ENCODE data around the gene ZBTB38.
A peak's percentile ranks its signal among the peaks of the same experiment; 100 is the strongest.

Gene ZBTB38

DNA sequence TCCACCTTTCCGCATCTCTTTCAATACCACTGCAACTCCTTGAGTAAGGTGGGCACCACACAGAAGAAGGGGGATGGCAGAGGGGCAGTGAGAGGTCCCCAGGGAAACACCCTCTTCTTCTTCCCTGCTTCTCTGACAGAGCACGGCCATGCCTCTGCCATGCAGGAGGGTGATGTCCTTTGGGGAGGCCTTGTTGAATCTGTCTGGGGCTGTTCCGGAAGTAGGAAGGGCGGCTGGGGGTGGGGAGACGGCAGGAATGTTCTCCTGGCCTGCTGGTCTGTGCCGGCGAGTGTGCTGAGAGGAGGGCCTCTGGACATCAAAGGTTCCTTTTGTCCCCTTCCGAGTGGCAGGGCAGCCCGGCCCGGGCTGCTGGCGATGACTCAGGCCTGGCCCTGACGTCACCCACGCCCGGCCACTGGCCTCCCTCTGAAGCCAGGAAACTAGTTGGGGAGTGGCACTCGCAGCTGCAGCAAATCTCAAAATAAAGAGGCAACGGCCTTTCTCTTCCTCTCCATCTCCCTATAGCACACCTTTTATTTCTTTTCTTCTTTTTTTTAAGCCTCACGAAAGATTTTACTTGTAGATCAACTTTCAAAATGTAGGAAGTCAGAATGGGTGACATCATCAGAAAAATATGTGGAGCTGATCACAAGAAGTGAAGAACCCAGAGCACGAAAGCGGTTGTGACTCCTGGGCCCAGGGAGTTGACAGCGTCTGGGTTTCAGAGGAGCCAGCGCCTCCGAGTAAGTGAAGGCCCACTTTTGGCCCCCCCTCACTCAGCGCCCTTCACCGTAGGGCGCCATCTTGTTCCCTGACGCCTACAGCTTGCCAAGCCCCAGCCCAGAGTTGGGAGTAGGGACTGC, at the start of gene ZBTB38:
Gene ZBTB38 (plus strand): TSS at position 443 of the 863 bp plus-strand sequence. CDS start 73,885 bp downstream, outside the sequence.
- DNase-seq, result peak; percentile 65

DNA sequence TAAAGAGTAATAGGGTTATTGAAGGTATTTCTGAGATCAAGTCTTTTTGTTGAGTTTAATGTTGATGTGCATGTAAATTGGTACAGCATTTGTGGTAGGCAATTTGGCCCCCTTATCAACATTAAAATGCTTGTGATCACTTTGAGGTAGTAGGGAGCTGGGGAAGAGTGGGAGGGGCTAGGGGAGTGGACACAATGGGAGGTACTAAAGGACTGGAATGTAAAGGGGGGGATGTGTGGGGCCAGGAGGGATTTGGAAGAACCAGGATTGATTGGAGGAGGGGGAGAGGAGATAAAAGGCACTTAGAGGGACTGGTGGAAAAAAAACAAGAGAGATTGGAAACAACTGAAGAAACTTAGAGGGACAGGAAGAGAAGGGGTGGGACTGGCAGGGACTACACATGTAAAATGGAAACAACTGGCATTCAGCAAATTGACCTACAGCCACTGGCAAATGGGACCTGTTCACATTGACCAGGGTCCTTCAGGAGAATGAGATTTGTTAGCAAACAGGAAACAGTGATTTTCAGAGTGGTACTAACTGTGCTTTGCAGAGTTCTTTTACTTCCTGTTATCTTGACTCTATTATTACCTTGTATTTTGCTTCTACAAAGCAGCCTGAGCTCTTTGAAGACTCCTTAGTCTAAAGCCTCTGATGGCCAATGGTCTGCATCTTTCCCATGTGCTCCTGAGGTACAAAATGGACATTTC, 47.8 kb upstream of the ZBTB38 start:
- no peak for DNase-seq

DNA sequence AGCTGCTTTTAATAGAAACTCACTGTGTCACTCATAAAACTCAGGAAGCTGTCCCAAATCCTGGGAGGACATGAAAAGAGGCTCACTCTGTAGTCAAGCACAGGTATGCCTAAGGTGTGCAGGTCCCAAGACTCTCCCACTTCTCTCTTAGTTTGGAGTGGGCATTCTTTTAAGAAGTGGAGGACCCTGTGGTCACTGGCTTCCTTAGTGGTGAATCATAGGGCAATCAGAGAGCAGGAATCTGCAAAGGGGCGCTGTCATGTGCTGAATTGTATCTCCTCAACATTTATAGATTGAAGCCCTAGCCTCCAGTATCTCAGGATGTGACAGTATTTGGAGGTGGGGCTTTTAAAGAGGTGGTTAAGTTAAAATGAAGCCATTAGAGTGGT, 47.2 kb upstream of the ZBTB38 start:
- no peak for DNase-seq

DNA sequence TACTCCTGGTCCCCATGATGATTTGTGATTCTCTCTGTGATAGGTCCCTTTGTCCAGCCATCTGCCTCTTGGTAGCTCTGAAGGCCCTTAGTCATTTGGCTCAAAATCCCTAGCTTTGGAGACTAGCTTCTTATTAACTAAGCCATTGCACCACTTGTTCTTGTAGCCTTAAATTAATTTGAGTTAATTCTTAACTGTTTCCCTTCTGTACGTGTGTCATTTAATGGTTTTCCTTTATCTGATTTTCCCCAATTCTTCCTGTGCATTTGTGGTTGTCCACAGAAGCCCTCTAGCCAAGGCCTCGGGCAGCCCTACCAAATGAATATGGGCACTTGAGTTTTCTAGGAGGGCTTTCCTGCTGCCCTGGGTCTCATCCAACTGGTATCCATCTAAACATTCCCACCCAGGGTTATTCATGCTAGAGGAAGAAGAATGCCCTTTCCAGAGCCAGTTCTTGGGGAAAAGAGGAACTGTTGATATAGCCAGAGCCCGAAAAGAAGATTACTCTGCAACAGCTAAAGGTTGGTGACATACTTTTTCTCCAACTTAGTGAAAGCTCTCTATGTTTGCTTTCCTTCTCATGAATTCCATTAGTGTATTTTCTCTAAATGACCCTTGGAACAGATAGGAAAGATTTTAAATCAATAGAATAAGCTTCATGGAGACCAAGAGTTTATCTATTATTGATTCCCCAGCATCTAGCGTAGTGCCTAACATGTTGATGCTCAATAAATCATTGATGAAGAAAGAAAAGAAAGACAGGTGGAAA, 44.2 kb upstream of the ZBTB38 start:
- no peak for DNase-seq

- no peak for DNase-seq
These were observed 42.2 kb upstream of the ZBTB38 start for GRCh38 chr3:141326123-141326522.

DNA sequence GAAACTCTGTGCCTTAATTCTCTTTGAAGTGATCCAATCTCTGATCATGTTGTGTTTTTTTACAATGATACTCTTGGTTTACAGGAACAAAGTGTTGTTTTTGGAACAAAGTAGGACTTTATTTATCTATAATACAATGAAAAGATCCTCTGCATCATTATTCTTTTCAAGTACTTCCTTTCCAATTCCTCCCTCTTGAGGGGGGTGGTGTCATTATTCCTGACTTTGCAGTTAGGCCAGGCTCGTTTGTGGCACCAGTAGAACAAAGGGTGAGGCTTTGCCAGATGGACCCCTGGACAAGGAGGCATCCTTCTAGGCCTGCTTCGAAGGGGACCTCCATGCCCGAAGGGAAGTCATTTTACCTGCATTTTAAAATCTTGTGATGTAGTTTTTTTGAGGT, 41.7 kb upstream of the ZBTB38 start:
- DNase-seq, result no peak

DNA sequence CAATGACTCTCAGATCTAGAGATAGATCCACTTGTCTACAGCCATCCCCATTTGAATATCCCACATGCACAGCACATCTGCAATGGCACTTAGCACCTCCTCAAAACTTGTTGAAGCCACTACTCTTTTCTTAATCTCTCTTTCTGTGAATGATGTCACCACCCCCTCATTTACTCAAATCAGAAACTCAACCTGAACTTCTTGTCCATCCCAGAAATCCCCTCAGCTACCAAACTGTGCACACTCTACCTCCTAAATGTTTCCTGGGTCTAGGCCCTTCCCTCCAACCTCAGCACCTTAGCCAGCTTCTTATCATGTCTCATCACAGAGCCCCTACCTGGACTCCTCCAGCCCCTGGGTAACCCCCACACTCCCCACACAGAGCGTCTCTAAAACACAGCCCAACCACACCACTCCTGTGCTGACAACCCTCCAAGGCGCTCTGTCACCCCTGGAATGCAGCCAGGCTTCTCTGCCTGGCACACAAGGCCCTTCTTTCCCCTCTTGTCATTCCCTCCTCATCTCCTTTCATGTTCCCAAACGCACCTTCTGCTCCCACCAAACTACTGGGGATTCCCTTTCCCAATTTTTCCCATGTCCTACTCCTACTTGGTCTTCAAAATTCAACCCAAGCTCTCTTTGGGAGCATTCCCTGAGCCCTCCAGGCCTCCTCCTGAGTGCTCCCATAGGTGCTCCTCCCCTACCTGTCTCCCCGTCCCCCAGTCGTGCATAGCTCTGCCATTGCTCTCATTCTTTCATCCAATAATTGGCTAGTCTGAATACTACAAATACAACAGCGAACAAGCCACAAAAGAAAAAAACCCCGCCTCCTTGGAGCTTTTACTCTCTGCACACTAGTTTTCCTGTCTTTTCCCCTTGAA, 39.8 kb upstream of the ZBTB38 start:
- DNase-seq, result no peak

DNA sequence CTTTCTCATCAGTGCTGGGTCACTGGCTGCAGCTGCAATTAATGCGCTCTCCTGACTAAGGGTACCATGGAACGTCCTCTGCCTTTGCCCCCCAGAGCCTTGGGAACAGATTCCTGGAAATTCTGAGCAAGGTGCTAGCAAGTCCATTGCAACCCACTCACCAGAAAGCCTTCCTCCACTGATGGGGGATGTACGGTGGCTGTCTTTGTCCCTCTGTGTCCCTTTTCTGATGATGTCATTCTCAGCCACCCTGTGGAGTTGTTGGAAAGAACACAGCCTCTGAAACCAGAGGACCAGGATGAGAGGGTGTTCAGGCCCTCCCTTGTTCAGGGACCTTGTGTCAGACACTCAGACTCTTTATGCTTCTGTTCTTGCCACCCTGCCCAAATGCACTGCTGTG, 38.1 kb upstream of the ZBTB38 start:
- DNase-seq, result no peak

- no peak for DNase-seq
These were observed 37.5 kb upstream of the ZBTB38 start for GRCh38 chr3:141330718-141331376.

- no peak for DNase-seq
These were observed 36.7 kb upstream of the ZBTB38 start for GRCh38 chr3:141331377-141332318.

- DNase-seq, result no peak
These were observed 35.9 kb upstream of the ZBTB38 start for GRCh38 chr3:141332416-141332815.

DNA sequence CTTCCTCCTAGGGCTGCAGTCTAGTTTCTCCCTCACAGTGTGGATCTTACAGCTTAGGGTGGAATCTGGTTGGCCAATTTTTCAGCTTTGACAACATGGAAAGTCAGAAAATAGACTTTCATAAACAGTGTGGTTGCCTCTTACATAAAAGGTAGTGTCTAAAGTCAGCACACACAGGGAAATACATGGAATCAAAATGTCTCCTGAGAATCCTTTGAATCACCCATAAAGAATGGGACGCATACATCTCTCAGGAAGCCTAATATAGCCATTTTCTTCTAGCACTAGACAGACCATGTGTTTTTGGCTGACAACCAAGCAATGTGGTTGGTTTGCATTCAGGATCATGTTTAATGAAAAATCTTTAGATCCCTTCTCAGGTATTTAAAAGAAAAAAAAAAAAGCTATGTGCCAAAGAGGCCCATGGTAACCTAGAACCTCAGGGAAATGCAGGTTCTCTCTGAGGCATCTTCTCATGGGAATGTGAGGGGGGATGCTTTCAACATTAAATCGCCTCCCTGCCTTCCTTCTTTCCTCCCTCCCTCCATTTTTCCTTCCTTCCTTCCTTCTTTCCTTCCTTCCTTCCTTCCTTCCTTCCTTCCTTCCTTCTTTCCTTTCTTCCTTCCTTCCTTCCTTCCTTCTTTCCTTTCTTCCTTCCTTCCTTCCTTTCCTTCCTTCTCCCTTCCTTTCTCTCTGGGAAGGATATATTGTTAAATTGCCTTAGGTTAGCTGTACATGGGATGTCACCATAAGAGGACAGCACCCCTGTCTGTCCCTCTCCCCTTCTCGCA, 34.3 kb upstream of the ZBTB38 start:
- DNase-seq, result no peak

DNA sequence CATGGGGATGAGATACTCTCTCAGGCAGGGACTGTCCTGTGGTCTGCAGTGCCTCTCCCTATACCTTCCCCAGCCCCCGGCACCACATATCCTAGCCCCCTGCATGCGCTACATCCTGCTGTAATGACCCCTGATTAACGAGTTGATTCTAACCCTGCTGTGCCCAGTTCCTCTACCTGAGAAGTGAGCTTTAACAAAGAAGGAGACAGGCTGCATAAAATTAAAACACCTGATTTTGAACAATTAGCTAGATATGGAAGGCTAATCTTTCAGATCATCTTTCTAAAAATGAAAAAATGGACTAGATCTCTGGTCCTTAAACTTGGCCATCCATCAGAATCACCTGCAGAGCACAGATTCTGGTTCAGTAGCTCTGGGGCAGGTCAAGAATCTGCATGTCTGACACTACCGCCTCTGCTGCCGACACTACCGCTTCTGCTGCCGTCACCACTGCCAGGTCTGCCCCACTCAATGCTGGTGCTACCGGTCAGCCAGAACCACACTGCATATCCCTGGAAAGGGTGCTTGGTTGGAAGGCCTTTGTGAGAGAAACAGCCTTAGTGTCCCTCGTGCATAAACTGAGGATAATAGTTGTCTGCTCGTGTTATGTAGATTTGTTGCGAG, 33.6 kb upstream of the ZBTB38 start:
- DNase-seq, result no peak

GRCh38 chr3:141335531-141336061, 32.7 kb upstream of the ZBTB38 start:
- no peak for DNase-seq

DNA sequence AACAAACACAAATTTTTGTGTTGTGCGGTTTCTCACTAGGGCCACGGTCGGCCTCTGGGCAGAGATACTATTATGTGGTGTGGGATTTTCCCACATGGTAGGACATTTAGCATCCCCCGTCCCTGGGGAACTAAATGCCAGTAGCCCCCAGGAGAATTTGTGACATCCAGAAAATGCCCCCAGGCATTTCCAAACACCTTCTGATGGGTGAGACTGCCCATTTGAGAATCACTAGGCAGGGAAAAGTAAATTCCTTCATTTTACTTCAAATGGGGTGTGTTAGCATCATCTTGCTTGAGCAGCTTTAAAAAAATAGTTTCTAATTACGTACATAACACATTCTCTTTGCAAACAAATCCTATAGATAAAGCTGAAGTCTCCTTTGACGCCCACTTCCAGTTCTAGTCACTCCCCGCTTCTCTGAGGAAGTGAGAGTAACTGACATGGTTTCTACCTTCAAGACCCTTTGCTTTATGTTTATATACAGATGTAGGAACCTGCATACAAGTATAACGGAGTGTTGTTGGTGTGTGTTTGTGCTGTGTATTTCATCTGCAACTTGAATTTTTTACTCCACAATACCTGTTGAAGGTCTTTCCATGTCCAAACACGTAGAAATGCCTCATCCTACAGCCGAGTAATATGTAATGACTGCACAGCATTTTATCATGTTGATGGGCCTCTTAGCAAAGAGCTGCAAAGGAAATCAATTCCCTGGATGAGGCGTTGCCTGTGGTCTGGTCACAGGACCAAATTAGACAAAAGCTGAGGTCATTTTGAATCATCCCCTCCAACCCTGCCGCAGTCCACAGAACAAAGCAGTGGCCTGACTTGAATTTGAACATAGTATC, 31.4 kb upstream of the ZBTB38 start:
- DNase-seq, result no peak

GRCh38 chr3:141337523-141337854, 30.8 kb upstream of the ZBTB38 start:
- DNase-seq, result no peak

DNA sequence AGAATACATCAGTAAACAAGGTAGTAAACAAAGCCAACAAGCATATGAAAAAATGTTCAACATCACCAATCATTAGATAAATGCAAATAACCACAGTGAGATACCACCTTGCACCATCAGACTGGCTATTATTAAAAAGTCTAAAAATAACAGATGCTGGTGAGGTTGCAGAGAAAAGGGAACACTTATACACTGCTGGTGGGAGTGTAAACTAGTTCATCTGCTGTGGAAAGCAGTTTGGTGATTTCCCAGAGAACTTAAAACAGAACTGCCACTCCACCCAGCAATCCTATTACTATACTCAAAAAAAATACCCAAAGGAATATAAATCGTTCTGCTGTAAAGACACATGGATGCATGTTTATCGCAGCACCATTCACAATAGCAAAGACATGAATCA, 30.3 kb upstream of the ZBTB38 start:
- DNase-seq, result no peak

- no peak for DNase-seq
These were observed 29.4 kb upstream of the ZBTB38 start for GRCh38 chr3:141338881-141339280.
